K562 (cell line): ENCODE measurements around the gene TMSB4X. TPM values are rescaled to one million over a fixed set of nuclear protein-coding genes. Genes with fewer than 3 reads are reported as not detected.

Experiments
- ATAC-seq: fragments of 200-7000 bp; cut with Tn5 transposase; 3 replicates; pipeline ENCODE4 v1.9.1; 2020; ENCODE audit warnings: moderate library complexity
- BruUV-seq: library from RNA; stranded (reverse); fragments of 400-500 nt; replicated peaks from 2 replicates; lab custom pipeline; 2021; lab: Mats Ljungman, UMichigan
- CTCF ChIA-PET: fragments of 300-600 bp; formaldehyde crosslinking; extraction: SDS; loops from one replicate; lab custom pipeline; 2021; ENCODE audit warnings: low intra/inter-chr PET ratio; lab: Yijun Ruan, JAX
- POLR2A ChIA-PET: fragments of 300-600, 350-650 bp; sonication (Branson Sonifier 250); formaldehyde crosslinking; extraction: SDS; loops from one replicate; lab custom pipeline; 2021; ENCODE audit warnings: antibody characterized with exemption, inconsistent platforms; lab: Yijun Ruan, JAX
- DNase-seq, 4 experiments: peaks; one replicate each; pipeline versions ENCODE4 v3.0.0 to v3.0.0-alpha.2; 2011 to 2018; ENCODE audit warnings: low spot score in 3 of 4, mixed read lengths in 3 of 4; ENCODE audit errors: extremely low read depth in 1 of 4
- FAIRE-seq: peaks from 2 replicates; lab custom pipeline; 2011; peaks lifted over from hg19 to GRCh38; lab: Jason Lieb, UNC
- H2AFZ ChIP-seq: 2 replicates; pipeline ENCODE4 v1.6.0; 2011; ENCODE audit warnings: low read depth, low read length, control low read depth, inconsistent platforms
- H3K27ac ChIP-seq: fragments of 200-600 bp; 3 replicates; pipeline ENCODE4 v1.8.0; 2011; ENCODE audit warnings: low read depth, mild to moderate bottlenecking, control low read depth, inconsistent platforms, low read length, moderate library complexity, mixed read lengths; ENCODE audit errors: extremely low read depth
- H3K27me3 ChIP-seq, 2 experiments: fragments of 300-600 bp in 1 of 2; 2 replicates in 1 of 2; 3 replicates in 1 of 2; pipeline versions ENCODE4 v1.6.0 to v1.8.0; 2011; ENCODE audit warnings: inconsistent platforms in 2 of 2, low read length in 2 of 2, mild to moderate bottlenecking in 1 of 2, mixed read lengths in 1 of 2, moderate library complexity in 1 of 2; ENCODE audit not compliant: control insufficient read depth in 2 of 2, insufficient read depth in 2 of 2
- H3K36me3 ChIP-seq: fragments of 300-600 bp; 3 replicates; pipeline ENCODE4 v1.8.0; 2011; ENCODE audit warnings: mild to moderate bottlenecking, low read length, inconsistent platforms; ENCODE audit not compliant: control insufficient read depth, insufficient read depth
- H3K4me1 ChIP-seq, 2 experiments: fragments of 200-600 bp in 1 of 2; replicated peaks in 1 of 2; 2 replicates in 1 of 2; 3 replicates in 1 of 2; pipeline versions ENCODE4 v1.5.1 to v1.8.0; 2011; ENCODE audit warnings: inconsistent platforms in 2 of 2, low read length in 2 of 2, mild to moderate bottlenecking in 1 of 2, mixed read lengths in 1 of 2, moderate library complexity in 1 of 2; ENCODE audit not compliant: control insufficient read depth in 2 of 2, insufficient read depth in 2 of 2
- H3K4me2 ChIP-seq: 2 replicates; pipeline ENCODE4 v1.6.1; 2011; ENCODE audit warnings: low read length, control low read depth, inconsistent platforms, mixed read lengths; ENCODE audit not compliant: insufficient read depth
- H3K4me3 ChIP-seq: fragments of 200-600 bp; sonication (generic), shearing (Covaris generic); 2 replicates; pipeline ENCODE4 v1.5.1; 2016; ENCODE audit warnings: control low read depth, inconsistent platforms
- H3K79me2 ChIP-seq: fragments of 200-600 bp; 3 replicates; pipeline ENCODE4 v1.8.0; 2011; ENCODE audit warnings: low read length, inconsistent platforms; ENCODE audit not compliant: control insufficient read depth, insufficient read depth
- H3K9ac ChIP-seq, 2 experiments: 2 replicates each; pipeline versions ENCODE4 v1.6.0 to v1.6.1; 2011; ENCODE audit warnings: low read depth in 2 of 2, low read length in 2 of 2, control low read depth in 1 of 2, inconsistent platforms in 1 of 2, mild to moderate bottlenecking in 1 of 2, mixed read lengths in 1 of 2; ENCODE audit not compliant: insufficient read depth in 1 of 2
- H3K9me1 ChIP-seq: one replicate; pipeline ENCODE4 v1.6.0; 2011; ENCODE audit warnings: inconsistent platforms, mild to moderate bottlenecking, low read length, moderate library complexity; ENCODE audit not compliant: control insufficient read depth, insufficient read depth
- H3K9me3 ChIP-seq: replicated peaks from 2 replicates; pipeline ENCODE4 v1.5.1; 2011; ENCODE audit warnings: low read depth, low read length, inconsistent platforms; ENCODE audit not compliant: control insufficient read depth, insufficient read depth
- H4K20me1 ChIP-seq: replicated peaks from 2 replicates; pipeline ENCODE4 v1.6.1; 2011; ENCODE audit warnings: low read length, inconsistent platforms, mixed read lengths; ENCODE audit not compliant: control insufficient read depth, insufficient read depth
- CEBPG ChIP-seq, 3 experiments: fragments of 200-800 bp in 1 of 3; sonication (Bioruptor generic) in 1 of 3; sonication (generic) in 1 of 3; formaldehyde crosslinking in 1 of 3; IDR thresholded peaks in 2 of 3; conservative IDR thresholded peaks in 1 of 3; 2 replicates each; pipeline versions ENCODE4 v1.6.1 to v1.8.0; 2016 to 2022; ENCODE audit warnings: missing compliant biosample characterization in 2 of 3, missing genetic modification characterization in 2 of 3, mild to moderate bottlenecking in 1 of 3, missing genetic modification reagents in 1 of 3
- E2F3 ChIP-seq: fragments of 250-450 bp; sonication (Bioruptor Pico); IDR thresholded peaks from 2 replicates; pipeline ENCODE4 v1.4.0; 2020; ENCODE audit warnings: mild to moderate bottlenecking
- KDM1A ChIP-seq, 2 experiments: fragments of 450-650 bp; IDR thresholded peaks; 2 replicates each; pipeline ENCODE4 v1.6.1; 2016; ENCODE audit warnings: mild to moderate bottlenecking in 2 of 2
- MAFG ChIP-seq: fragments of 450-650 bp; conservative IDR thresholded peaks from 2 replicates; pipeline ENCODE4 v1.6.1; 2016; ENCODE audit warnings: missing genetic modification characterization, missing compliant biosample characterization
- NBN ChIP-seq: fragments of 450-650 bp; IDR thresholded peaks from 2 replicates; pipeline ENCODE4 v1.6.1; 2016; ENCODE audit warnings: low read depth, mild to moderate bottlenecking
- NR2C2 ChIP-seq, 2 experiments: fragments of 200-800 bp in 1 of 2; sonication (Bioruptor generic) in 1 of 2; sonication (generic) in 1 of 2; formaldehyde crosslinking in 1 of 2; IDR thresholded peaks; 2 replicates each; pipeline versions ENCODE4 v1.6.1 to v1.8.0; 2016 to 2022; ENCODE audit warnings: mild to moderate bottlenecking in 1 of 2, missing compliant biosample characterization in 1 of 2, missing genetic modification characterization in 1 of 2, missing genetic modification reagents in 1 of 2
- PHTF2 ChIP-seq: fragments of 250-450 bp; sonication (Bioruptor Pico); IDR thresholded peaks from 2 replicates; pipeline ENCODE4 v1.5.0; 2021; ENCODE audit warnings: mild to moderate bottlenecking
- WHSC1 ChIP-seq: IDR thresholded peaks from one replicate; pipeline ENCODE4 v1.6.1; 2012; ENCODE audit warnings: low read length, control low read depth, inconsistent platforms
- ZNF316 ChIP-seq: fragments of 450-650 bp; IDR thresholded peaks from 2 replicates; pipeline ENCODE4 v1.6.1; 2016
- WGBS: fragments of 100-300 bp; shearing (Covaris generic); methylation state at CpG from one replicate; pipeline ENCODE4 v1.1.6; 2016; ENCODE audit warnings: low coverage, mixed read lengths; ENCODE audit not compliant: insufficient coverage; ENCODE audit errors: missing lambda C conversion rate; 5-methylcytosine and 5-hydroxymethylcytosine counted together
- in situ Hi-C: fragments of 300-500 bp; cut with MboI; formaldehyde crosslinking; loops from 4 replicates; pipeline ENCODE4 v1.15.0; 2018; ENCODE audit warnings: inconsistent platforms, mixed read lengths
- intact Hi-C: fragments of 100-400 bp; cut with micrococcal nuclease; formaldehyde crosslinking; loops from 2 replicates; pipeline ENCODE4 v1.14.2; 2022
- polyA plus RNA-seq, 8 experiments: library from polyadenylated mRNA; depleted of rRNA in 4 of 8; stranded (reverse) in 5 of 8; unstranded in 3 of 8; fragments of >200 nt; fragmentation: Nextera tagmentation in 2 of 8; fragmentation: Illumina TruSeq in 1 of 8; extraction: Ambion mirVana in 2 of 8; extraction: Trizol in 1 of 8; gene quantifications; 2 replicates each; pipeline versions ENCODE4 v1.2.1 to v1.2.3, GENCODE V29; 2011 to 2014; ENCODE audit warnings: inconsistent platforms in 1 of 8, missing spikeins in 1 of 8
- total RNA-seq, 7 experiments: library from RNA; depleted of rRNA in 6 of 7; stranded (reverse); fragments of >200 nt in 6 of 7; fragmentation: Illumina TruSeq in 2 of 7; extraction: Trizol in 2 of 7; gene quantifications; 2 replicates each; pipeline versions ENCODE4 v1.2.1 to v1.2.3, GENCODE V29; 2011 to 2021; ENCODE audit warnings: low replicate concordance in 1 of 7
- TF ChIP-seq, protein P1 (sequence below): fragments of 250-450 bp; sonication (Bioruptor Pico); IDR thresholded peaks from 2 replicates; pipeline ENCODE4 v1.8.0; 2022; ENCODE audit warnings: moderate library complexity, mild to moderate bottlenecking, inconsistent platforms
- TF ChIP-seq, protein P2 (sequence below): fragments of 250-450 bp; sonication (Bioruptor Pico); IDR thresholded peaks from 2 replicates; pipeline ENCODE4 v1.8.0; 2022; ENCODE audit warnings: moderate library complexity, mild to moderate bottlenecking, inconsistent platforms
- TF ChIP-seq, protein P3 (sequence below): fragments of 200-800 bp; sonication (Bioruptor generic); IDR thresholded peaks from 2 replicates; pipeline ENCODE4 v1.6.1; 2017; ENCODE audit warnings: missing genetic modification characterization, missing compliant biosample characterization

The TMSB4X gene
- total and polyA plus RNA-seq, 9 of the 15 experiments (the other 6 are each of a cell fraction or from before 2014, with no cell fraction given) = 1,035 to 2,035 (median 1,529) TPM

DNA sequence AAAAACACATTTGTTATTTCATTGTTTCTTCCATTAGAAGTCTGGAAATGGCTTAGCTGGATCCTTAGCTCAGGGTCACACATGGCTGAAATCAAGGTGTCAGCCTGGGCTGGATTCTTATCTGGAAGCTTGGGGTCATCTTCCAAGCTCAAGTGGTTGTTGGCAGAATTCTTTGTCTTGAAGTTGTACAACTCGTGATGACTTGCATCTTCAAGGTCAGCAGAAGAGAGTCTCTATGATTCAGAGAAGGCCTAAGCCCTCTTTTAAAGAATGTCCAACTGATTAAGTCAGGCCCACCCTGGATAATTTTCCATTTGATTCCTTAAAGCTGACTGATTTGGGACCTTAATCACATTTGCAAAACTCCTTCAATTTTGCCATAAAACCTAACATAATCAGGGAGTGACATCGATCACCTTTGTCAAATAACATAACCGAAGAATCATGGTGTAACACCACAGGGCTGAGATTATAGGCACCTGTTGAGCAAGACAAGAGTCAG is 22.1 kb downstream of the TMSB4X start (continued):
- TF ChIP-seq NR2C2 (CRISPR knock-in tag; IDR thresholded peaks at IDR 0.05) (no peak), NR2C2 (tag; IDR thresholded peaks at IDR 0.05) (peak; percentile 35; the same call in 1 of the 2 replicates), MAFG (tag) (peak; percentile 51; the same call in 1 of the 2 replicates), ZNF316 (peak; percentile 44), KDM1A (IDR thresholded peaks at IDR 0.05) (peak in 1 of 2 experiments; percentile 23; a peak in 1 of 4 replicates)
- TF ChIP-seq, protein P1, sequence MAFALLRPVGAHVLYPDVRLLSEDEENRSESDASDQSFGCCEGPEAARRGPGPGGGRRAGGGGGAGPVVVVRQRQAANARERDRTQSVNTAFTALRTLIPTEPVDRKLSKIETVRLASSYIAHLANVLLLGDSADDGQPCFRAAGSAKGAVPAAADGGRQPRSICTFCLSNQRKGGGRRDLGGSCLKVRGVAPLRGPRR (CRISPR knock-in tag) = no peak

DNA sequence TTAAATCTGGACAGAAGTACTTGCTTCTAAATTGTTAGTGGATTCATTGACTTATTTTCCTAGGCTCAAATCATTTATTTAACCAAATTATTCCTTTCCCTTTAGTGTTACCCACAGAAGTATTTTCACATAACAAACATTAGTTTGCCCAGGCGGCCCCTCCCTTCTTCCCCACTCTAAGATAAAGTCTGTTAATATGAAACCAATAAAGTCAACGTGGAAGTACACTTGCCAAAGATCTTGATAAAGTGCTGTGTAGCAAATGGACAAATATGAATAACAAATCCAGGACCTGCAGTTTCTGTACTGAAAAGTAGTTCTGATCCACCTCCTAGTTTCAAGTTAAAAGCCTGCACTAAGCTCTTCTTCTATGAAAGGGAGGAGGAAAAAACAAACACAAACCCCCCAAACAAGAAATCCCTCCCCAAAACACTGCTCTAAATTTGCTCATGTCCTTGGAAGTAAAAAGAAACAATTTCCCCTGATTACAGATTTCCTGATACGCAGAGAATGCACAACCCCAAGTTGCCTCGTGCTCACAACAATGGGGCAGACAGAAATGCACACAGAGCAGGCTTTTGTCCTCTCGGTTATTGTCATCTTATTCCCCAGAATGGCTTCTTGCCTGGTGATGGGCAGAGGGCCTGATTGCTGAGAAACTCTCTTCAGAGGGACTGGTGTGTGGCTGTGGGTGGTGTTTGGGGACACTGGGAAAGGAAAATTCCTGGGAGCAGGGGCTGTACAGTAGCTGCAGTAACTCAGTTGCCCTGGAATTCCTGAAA is 23.2 kb downstream of the TMSB4X start:
- ATAC-seq (no peak; the same call in 2 of the 3 replicates), DNase-seq (no peak), FAIRE-seq (no peak)
- H3K36me3 ChIP-seq = no peaks in the 10 kb centered on the region
- no peaks in the 10 kb centered on the region for H3K9me3 ChIP-seq
- H3K4me1 ChIP-seq = peaks cover 0 to 2% of the 10 kb centered on the region in 2 experiments; a peak in 2 of 5 replicates
- in situ Hi-C loops (no loop called here), intact Hi-C loops (no loop called here)
- 20% methylated on average over 4 of the region's 5 CpGs for WGBS
- H3K27me3 ChIP-seq = no peaks in the 10 kb centered on the region
- TF ChIP-seq E2F3 (CRISPR knock-in tag) (no peak), PHTF2 (CRISPR knock-in tag) (no peak), CEBPG (CRISPR knock-in tag; IDR thresholded peaks at IDR 0.05) (no peak), CEBPG (tag; conservative IDR thresholded peaks at IDR 0.05 in 1 of 2, IDR thresholded peaks at IDR 0.05 in 1 of 2) (no peak), WHSC1 (no peak), NBN (no peak)
- TF ChIP-seq, protein P2, sequence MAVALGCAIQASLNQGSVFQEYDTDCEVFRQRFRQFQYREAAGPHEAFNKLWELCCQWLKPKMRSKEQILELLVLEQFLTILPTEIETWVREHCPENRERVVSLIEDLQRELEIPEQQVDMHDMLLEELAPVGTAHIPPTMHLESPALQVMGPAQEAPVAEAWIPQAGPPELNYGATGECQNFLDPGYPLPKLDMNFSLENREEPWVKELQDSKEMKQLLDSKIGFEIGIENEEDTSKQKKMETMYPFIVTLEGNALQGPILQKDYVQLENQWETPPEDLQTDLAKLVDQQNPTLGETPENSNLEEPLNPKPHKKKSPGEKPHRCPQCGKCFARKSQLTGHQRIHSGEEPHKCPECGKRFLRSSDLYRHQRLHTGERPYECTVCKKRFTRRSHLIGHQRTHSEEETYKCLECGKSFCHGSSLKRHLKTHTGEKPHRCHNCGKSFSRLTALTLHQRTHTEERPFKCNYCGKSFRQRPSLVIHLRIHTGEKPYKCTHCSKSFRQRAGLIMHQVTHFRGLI = no peak
- TF ChIP-seq, protein P3, sequence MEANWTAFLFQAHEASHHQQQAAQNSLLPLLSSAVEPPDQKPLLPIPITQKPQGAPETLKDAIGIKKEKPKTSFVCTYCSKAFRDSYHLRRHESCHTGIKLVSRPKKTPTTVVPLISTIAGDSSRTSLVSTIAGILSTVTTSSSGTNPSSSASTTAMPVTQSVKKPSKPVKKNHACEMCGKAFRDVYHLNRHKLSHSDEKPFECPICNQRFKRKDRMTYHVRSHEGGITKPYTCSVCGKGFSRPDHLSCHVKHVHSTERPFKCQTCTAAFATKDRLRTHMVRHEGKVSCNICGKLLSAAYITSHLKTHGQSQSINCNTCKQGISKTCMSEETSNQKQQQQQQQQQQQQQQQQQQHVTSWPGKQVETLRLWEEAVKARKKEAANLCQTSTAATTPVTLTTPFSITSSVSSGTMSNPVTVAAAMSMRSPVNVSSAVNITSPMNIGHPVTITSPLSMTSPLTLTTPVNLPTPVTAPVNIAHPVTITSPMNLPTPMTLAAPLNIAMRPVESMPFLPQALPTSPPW (CRISPR knock-in tag) = peak; percentile 21; the same call in 1 of the 2 replicates
- BruUV-seq = no TSS peak
- peak overlapping the region; percentile 75 for H2AFZ ChIP-seq
- H3K4me3 ChIP-seq = no peak overlapping the region
- H3K27ac ChIP-seq = no peak overlapping the region
- 0 out of 4 replicates have a peak overlapping the region, but pooled peaks of 1 of the 2 experiments have one; percentile 35 for H3K9ac ChIP-seq
- ChIA-PET CTCF (no interaction called here), POLR2A (no interaction called here)
- no peaks in the 10 kb centered on the region for H3K9me1 ChIP-seq
- no peak overlapping the region for H3K4me2 ChIP-seq
- H4K20me1 ChIP-seq = no peaks in the 10 kb centered on the region
- H3K79me2 ChIP-seq = no peaks in the 10 kb centered on the region
